Ramos (cell line): ENCODE data around the gene TENM4.

Source experiments
- in situ Hi-C: fragments of 300-500 bp; cut with MboI; formaldehyde crosslinking; loops from one replicate; pipeline ENCODE4 v1.14.3; 2022; ENCODE audit warnings: low sequenced_read_pairs; ENCODE audit not compliant: unreplicated experiment

TENM4 gene

DNA sequence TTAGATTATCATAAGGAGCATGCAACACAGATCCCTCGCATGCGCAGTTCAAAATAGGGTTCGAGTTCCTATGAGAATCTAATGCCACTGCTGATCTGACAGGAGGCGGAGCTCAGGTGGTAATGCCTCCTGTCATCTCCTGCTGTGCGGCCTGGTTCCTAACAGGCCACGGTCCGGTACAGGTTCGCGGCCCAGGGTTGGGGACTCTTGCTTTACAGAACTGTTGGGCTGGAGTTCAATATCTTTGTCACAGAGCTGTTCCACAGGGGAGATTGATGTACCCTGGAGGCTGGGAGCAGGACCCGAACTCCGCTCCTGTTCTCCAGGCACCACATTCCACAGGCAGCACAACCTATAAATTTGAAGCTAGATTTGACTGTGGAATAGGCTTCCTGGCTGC is 508.1 kb downstream of the TENM4 start:
- in situ Hi-C loops: no loop called here

GRCh38 chr11:78931891-78932290 is 508.9 kb downstream of the TENM4 start:
- in situ Hi-C loops: no loop called here

GRCh38 chr11:78930810-78931523 is 509.9 kb downstream of the TENM4 start:
- in situ Hi-C loops: no loop called here

GRCh38 chr11:78929906-78930220 is 511.0 kb downstream of the TENM4 start:
- in situ Hi-C loops: no loop called here

- in situ Hi-C loops: no loop called here
Measured at GRCh38 chr11:78929207-78929905, 511.5 kb downstream of the TENM4 start.

- in situ Hi-C loops: no loop called here
Measured at GRCh38 chr11:78927511-78927910, 513.3 kb downstream of the TENM4 start.

DNA sequence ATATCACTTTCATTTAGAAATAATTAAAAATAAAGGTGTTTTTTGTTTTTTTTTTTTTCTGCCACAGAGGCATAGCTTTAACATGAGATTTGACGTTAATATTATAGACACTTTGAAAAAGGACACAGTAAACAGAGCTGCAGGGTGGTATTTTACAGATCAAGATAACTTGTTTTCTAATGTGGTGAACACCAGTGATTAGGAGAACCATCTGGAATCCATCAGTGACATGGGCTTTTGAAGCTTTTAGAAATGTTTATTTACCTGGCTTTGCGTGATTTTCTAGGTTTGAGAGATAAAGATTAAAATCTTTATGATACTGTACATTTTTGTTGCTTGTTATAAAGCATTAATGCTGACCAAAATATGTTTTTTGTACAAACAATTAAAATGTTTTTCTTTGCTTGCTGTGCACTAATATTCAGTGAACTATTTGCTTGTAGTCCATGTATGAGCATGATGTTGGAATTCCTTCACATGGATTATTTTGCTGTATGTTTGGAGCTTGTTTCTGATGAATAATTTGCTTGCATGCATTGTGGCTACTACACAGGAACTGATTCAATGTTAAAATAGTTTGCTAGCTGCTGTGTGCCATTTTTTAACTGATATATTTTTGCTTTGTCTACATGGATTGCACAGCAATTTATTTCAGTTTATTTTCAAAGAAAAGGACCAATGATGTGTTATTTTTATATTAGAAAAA is 514.0 kb downstream of the TENM4 start:
- in situ Hi-C loops: no loop called here

- in situ Hi-C loops: no loop called here
Measured at GRCh38 chr11:78925387-78925786, 515.4 kb downstream of the TENM4 start.

DNA sequence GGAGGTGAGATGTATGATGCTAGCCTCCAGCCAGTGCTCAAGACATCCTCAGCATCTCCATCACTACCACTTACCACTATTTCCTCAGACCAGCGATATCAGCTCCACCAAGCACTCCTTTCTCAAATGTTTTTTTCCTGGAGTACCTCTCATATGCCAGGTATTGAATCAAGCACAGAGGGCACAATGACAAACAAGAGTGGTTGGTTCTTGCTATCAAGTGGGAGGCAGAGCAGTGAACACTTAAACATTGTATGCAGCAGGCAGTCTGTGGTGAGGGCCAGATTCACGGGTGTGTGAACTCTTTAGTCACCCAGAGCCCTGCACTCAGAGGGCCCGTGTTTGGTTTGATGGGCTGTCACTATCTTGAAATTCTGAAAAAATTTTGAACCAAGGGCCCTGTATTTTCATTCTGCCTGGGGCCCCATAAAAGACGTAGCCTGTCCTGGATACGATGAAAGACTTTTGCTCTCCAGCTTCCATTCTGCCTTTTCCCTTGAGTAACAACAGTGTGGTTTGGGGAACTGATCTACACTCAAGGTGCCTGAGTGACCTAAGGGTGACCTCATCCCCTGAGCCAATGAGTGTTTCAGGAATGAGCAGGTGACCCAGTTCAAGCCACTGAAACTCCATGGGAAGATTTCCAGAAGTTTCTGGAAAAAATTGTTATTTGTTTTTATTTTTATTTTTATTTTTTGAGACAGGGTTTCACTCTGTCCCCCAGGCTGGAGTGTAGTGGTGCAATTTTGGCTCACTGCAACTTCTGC is 517.8 kb downstream of the TENM4 start:
- in situ Hi-C loops: no loop called here

DNA sequence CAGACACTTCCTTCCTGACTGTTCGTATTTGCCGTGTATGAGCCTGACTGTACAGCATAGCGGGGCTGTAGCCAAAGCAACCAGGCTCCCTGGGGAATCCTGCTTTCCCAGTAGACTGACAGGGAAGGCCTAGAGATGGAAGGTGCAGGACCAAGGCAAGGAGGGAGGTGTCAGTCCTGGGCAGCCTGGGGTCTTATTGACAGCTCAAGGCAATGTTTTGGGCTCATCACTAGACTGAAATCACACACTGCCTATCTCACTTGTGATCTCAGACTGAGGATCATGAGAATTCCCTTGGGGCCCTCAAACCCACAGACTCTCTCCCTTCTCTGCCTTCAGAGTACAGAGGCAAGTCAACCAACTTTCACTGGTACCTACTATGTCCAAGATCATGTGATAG is 519.3 kb downstream of the TENM4 start:
- in situ Hi-C loops: no loop called here

DNA sequence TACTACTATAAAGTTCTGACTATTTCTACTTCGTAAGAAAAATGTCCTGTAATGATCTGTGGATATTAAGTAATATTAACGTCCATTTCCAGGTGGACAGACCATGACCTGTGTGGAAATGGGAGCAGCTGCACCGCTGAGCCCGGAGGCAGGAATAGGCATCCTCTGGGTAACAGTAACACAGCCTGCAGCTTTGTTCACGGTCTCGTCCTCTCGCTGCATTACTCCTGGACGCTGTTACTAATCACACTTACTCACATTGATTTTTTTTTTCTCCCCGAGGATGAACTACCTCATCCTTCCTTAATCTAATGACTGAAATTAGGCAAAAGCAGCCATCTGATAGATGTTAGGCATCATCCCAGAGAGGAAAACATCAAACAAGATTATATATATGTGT is 520.5 kb downstream of the TENM4 start:
- in situ Hi-C loops: no loop called here

- in situ Hi-C loops: no loop called here
Measured at GRCh38 chr11:78916759-78917158, 524.1 kb downstream of the TENM4 start.

GRCh38 chr11:78914503-78914902 is 526.3 kb downstream of the TENM4 start:
- in situ Hi-C loops: no loop called here

- in situ Hi-C loops: no loop called here
Measured at GRCh38 chr11:78912778-78913177, 528.1 kb downstream of the TENM4 start.

DNA sequence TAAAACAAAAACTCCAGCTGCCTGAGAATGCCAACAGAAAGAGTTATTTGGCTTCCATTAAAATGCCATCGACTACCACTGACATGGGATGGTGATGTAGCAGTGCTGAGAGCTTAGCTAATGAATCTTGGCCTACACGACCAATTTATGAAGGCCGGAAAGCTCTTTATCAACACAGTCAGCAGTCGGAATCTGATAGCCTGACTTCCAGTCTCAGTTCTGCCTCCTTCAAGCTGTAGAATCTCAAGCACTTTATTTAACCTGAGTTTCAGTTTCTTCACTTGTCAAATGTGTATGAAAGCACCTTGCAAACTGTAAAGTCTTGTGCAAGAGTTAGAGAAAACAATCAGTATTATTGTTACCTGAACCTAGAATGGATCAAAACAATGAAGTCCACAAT is 530.5 kb downstream of the TENM4 start:
- in situ Hi-C loops: no loop called here

- in situ Hi-C loops: no loop called here
Measured at GRCh38 chr11:78909386-78909785, 531.4 kb downstream of the TENM4 start.

DNA sequence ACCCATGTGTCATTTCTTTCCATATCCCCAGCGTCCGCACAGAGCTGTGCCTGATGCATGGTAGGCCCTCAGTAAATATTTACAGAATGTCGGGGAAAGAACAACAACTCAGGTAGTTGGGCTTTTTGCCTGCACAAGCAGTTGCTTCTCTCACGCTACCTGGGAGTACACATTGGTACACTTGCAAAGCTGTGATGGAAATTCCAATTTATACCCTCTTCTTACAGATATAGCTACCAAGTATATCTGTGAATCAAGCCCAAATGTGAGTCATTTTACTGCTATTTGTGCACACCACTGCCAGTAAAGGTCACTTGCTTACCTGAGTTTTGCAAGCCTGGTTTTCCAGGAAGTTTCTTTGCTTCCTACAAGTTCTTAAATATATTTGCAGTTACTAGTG is 533.2 kb downstream of the TENM4 start:
- in situ Hi-C loops: no loop called here

DNA sequence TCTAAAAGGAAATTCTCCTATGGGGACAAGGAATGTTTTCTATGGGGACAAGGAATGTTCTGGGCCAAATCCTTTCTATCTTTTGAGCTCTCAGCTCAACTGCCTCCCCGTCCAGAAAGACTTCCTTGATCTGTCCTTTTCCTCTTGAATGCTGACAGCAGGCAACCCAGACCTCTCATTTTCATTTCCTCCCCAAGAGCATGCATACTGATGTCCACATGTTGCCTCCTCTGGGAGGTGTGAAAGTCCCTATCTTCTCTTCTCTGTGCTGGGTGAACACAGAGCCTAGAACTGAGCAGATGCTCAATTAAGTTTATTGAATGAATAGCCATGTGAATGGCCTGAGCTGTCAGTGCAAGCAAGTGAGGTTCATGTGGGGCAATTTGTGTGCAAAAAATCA is 534.3 kb downstream of the TENM4 start:
- in situ Hi-C loops: no loop called here

GRCh38 chr11:78905756-78906155 is 535.1 kb downstream of the TENM4 start:
- in situ Hi-C loops: no loop called here

GRCh38 chr11:78902771-78903507 is 537.9 kb downstream of the TENM4 start:
- in situ Hi-C loops: no loop called here
